GM10248 (cell line): ENCODE results near the gene TOX4.
"Not testable (repeated sequence)": the region's sequence is repeated elsewhere in the genome, so short reads cannot be mapped to it uniquely, and the experiment has no call there.

ENCODE experiments used
- CTCF ChIA-PET: fragments of 300-600 bp; sonication (Branson Sonifier 250); formaldehyde crosslinking; extraction: SDS; loops from one replicate; lab custom pipeline; 2021; ENCODE audit warnings: antibody characterized with exemption; lab: Yijun Ruan, JAX
- POLR2A ChIA-PET: fragments of 350-650 bp; sonication (Branson Sonifier 250); formaldehyde crosslinking; extraction: SDS; loops from one replicate; lab custom pipeline; 2020; ENCODE audit warnings: antibody characterized with exemption; lab: Yijun Ruan, JAX
- DNase-seq: peaks from one replicate; pipeline ENCODE4 v3.0.0; 2012; ENCODE audit errors: extremely low spot score
- TF ChIP-seq, protein P1 (sequence below): IDR thresholded peaks from 2 replicates; pipeline ENCODE4 v1.5.1; 2012; ENCODE audit warnings: mild to moderate bottlenecking, low read depth; ENCODE audit errors: extremely low read depth, missing control alignments, control extremely low read depth

TOX4 gene

GRCh38 chr14:21536418-21537089 is 59.6 kb downstream of the TOX4 start:
- ChIA-PET CTCF (interaction anchor here (1.0 to 1.2 kb wide), 2 partner anchors 8 to 16 kb away, joined by 3 read pairs; no protein-coding TSS in a partner anchor), POLR2A (no interaction called here)
- no peak for DNase-seq
- TF ChIP-seq, protein P1, sequence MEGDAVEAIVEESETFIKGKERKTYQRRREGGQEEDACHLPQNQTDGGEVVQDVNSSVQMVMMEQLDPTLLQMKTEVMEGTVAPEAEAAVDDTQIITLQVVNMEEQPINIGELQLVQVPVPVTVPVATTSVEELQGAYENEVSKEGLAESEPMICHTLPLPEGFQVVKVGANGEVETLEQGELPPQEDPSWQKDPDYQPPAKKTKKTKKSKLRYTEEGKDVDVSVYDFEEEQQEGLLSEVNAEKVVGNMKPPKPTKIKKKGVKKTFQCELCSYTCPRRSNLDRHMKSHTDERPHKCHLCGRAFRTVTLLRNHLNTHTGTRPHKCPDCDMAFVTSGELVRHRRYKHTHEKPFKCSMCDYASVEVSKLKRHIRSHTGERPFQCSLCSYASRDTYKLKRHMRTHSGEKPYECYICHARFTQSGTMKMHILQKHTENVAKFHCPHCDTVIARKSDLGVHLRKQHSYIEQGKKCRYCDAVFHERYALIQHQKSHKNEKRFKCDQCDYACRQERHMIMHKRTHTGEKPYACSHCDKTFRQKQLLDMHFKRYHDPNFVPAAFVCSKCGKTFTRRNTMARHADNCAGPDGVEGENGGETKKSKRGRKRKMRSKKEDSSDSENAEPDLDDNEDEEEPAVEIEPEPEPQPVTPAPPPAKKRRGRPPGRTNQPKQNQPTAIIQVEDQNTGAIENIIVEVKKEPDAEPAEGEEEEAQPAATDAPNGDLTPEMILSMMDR: no peak

GRCh38 chr14:21537090-21537424 is 60.1 kb downstream of the TOX4 start:
- TF ChIP-seq, protein P1: no peak
- ChIA-PET CTCF (interaction anchor here (1.0 to 1.2 kb wide), 2 partner anchors 8 to 16 kb away, joined by 3 read pairs; no protein-coding TSS in a partner anchor), POLR2A (no interaction called here)
- DNase-seq: no peak

GRCh38 chr14:21539189-21539940 is 62.4 kb downstream of the TOX4 start:
- CTCF ChIA-PET: interaction anchor here (1.5 kb wide), 1 partner anchor 41 kb away, joined by 6 read pairs; no protein-coding TSS in a partner anchor
- POLR2A ChIA-PET: no interaction called here
- no peak for DNase-seq
- TF ChIP-seq, protein P1: no peak

DNA sequence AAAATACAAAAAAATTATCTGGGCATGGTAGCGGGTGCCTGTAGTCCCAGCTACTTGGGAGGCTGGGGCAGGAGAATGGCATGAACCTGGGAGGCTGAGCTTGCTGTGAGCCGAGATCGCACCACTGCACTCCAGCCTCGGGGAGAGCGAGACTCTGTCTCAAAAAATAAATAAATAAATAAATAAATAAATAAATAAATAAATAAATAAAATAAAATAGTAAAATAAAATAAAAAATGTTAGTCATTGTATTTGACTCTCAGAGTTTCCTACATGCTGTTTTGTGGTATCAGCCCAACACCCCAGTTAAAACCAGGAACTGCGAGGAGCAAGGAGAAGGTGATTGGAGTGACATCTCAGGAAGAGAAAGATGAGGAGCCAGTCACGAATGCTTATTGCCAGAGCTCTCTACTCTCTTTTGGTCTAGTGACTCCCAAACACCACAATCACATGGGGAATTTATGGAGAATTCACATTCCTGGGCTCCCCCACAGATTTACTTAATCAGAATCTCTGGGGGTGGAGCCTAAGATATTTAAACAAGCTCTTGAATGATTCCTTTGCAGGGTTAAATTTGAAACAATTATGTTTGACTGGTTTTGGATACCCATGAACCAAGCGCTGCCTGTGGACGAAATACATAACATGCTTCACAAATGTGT is 64.5 kb downstream of the TOX4 start:
- ChIA-PET POLR2A (no interaction called here), CTCF (interaction anchor here (1.2 to 2.0 kb wide), 2 partner anchors 15 to 30 kb away, joined by 4 to 6 read pairs; partner anchors contain the start of genes METTL3 and SALL2)
- TF ChIP-seq, protein P1: no peak
- no peak for DNase-seq

- TF ChIP-seq, protein P1: no peak
- DNase-seq: no peak
- CTCF ChIA-PET: no interaction called here
- POLR2A ChIA-PET: no interaction called here
Measured at GRCh38 chr14:21543521-21543960, 66.5 kb downstream of the TOX4 start.

DNA sequence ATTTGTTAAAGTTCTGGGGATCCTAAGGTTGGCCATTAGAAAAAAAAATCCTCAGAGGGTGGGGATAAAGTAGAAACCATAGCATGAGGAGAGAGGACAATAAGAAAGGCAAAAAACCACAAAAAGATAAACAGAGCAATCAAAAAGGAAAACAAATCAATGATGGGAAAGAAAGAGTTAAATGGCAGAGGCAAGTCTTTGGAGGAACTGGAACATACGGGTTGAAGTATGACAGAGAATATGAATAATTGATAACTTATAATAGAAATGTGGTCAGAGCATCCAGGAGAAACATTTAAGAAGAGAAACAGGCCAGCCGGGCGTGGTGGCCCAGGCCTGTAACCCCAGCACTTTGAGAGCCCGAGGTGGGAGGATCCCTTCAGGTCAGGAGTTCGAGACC is 67.0 kb downstream of the TOX4 start:
- TF ChIP-seq, protein P1: no peak
- ChIA-PET POLR2A (no interaction called here), CTCF (no interaction called here)
- DNase-seq: no peak

- DNase-seq, CTCF ChIA-PET, POLR2A ChIA-PET: not testable (repeated sequence)
Measured at GRCh38 chr14:21544588-21544987, 67.6 kb downstream of the TOX4 start.
